ENCODE results near the gene IPP.
"Not testable (repeated sequence)": the region's sequence is repeated elsewhere in the genome, so short reads cannot be mapped to it uniquely, and the experiment has no call there.

Gene IPP

DNA sequence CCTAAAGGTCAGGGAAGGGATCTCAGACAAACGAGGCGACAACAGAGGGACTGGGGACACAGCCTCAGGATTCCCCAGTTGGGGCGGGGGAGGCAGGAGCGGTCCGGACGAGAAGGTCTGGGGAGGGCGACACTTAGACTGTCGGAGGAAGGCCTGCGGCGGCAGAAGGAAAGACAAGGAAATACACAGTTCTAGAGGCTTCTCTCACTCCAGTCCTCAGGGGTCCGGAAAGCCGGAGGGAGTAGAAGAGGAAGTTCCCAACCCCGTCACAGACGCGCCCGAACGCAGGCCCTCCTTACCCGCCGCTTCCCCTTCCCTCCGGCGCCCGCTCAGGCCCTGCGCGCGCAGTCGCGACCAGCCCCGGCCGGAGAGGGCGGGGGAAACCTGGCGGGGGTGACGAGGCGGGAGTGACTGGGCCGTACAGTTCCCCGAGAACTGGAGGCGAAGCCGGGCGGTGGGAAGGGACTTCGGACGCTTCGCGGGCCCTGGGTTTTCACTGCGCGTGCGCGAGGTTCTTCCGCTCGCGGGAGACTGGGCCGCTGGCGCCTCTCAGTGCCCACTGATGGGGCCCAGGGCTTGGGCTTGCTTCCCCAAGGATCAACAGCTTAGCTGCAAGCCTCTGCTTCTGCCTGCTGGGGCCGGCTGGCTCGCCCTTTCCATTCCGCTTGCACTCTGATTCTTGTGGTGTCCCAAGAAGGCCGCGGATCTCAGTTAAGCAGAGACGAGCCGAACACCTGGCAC lies at the start of gene IPP:
TSS of gene IPP (minus strand) at position 356 of the 741 bp plus-strand sequence. CDS start 4,242 bp downstream, outside the sequence.
- DNase-seq (ENCODE audit: low read depth): peak; percentile 89

DNA sequence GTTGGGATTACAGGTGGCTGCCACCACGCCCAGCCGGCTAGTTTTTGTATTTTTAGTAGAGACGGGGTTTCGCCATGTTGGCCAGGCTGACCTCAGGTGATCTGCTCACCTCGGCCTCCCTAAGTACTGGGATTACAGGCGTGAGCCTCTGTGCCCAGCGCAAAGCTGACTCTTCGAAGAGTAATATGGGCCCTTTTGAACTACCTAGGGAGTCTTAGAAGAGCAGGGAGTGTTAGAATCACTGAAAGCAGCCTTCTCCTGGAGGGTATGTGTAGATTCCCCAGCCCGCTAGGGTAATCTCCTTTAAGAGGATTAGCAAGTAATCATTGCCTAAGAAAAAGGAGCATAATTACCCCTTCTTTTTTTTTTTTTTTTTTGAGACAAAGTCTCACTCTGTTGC lies 46.5 kb upstream of the IPP start:
- no peak for DNase-seq (ENCODE audit: low read depth)

DNA sequence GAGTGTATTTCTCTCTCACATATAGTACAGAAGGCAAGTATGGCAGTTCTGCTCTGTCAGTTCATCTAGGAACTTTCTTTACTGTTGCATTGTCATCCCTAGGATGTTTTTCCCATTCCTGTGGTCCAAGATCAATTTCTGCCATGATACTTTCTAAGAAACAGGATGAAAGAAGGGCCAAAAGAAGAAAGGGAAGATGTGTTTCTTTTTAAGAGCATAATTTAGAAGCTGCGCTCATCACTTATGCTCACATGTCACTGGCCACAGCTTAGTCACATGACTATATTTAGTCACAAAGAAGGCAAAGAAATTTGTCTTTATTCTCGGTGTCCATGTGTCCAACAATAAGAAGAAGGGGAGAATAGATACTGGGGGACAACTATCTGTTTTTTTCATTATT lies 45.9 kb upstream of the IPP start:
- DNase-seq (ENCODE audit: low read depth): no peak

DNA sequence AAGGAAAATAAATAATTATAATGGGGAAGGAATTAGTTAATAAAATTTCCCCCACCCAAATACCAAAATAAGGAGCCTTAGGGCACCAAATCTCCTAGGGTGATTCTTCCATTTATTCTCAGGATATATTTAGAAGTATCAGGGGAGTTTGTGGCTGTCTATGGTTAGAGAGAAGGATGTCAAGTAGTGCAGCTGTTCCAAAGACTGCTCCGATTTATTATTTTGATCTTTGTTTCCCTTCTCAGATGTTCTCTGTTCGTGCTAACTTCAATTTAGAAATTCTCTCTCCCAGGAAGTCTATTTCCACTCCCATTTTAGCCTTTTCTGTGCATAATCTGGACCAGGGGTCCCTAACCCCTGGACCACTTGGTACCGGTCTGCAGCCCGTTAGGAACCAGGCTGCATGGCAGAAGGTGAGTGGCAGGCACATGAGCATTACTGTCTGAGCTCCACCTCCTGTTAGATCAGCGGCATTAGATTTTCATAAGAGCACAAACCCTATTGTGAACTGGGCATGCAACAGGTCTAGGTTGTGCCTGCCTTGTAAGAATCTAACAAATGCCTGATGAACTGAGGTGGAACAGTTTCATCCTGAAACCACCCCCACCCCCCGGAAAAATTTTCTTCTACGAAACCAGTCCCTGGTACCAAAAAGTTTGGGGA lies 43.6 kb upstream of the IPP start:
- no peak for DNase-seq (ENCODE audit: low read depth)

DNA sequence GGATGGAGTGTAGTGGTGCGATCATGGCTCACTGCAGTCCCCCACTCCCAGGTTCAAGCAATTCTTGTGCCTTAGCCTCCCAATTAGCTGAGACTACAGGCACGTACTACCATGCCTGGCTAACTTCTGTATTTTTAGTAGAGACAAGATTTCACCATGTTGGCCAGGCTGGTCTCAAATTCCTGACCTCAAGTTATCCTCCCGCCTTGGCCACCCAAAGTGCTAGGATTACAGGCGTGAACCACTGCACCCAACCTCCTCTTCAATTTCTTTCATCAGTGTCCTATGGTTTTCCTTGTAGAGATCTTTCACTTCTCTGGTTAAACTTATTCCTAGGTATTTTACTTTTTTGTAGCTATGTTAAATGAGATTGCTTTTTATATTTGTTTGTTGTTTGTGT lies 42.3 kb upstream of the IPP start:
- DNase-seq (ENCODE audit: low read depth): no peak

DNA sequence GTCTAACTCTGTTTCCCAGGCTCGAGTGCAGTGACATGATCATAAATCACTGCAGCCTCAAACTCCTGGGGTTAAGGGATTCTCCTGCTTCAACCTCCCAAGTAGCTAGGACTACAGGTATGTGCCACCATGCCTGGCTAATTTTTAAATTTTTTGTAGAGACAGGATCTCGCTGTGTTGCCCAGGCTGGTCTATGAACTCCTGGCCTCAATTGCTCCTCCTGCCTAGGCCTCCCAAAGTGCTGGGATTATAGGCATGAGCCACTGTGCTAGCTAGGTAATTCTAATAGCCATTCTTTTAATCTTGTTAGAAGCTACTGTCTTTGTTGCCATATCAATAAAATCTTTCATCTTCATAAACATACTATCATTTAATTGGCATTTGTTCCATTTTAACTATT lies 39.1 kb upstream of the IPP start:
- DNase-seq (ENCODE audit: low read depth): no peak

DNA sequence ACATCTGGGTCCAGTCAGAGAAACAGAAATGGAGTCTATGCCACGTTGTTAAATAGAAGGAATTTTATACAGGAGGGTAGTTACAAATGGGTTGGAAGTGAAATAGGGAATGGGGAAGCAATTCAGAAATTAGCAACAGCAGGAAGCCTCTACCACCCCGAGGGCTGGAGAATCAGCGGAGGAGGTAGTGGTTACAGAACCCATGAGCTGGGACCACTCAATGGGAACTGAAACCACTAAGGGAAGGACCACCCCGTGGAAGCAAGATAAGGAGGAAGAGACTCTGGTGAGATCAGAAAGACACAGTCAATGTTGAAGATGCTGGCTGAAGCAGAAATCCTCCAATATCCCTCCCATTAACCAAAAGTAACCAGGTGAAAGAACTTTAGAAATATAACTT lies 37.5 kb upstream of the IPP start:
- no peak for DNase-seq (ENCODE audit: low read depth)

DNA sequence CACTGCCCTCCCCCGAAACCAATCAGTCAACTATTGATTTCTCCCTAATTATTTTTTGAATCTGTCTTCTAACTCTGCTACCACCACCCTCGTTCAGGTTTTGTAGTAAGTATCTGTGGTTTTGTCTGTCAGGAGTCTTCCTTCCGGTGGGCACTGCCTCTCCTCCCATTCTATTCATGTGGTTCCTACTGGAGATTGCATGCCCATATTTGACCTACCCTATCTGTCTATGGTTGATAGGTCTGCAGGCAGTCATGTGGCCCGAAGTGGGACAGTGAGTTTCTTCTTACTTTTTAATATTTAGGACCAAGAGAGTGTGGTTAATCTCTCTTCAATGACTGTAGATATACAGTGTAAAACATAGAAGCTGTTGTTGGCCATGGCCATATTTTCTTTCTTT lies 35.1 kb upstream of the IPP start:
- DNase-seq (ENCODE audit: low read depth): no peak

DNA sequence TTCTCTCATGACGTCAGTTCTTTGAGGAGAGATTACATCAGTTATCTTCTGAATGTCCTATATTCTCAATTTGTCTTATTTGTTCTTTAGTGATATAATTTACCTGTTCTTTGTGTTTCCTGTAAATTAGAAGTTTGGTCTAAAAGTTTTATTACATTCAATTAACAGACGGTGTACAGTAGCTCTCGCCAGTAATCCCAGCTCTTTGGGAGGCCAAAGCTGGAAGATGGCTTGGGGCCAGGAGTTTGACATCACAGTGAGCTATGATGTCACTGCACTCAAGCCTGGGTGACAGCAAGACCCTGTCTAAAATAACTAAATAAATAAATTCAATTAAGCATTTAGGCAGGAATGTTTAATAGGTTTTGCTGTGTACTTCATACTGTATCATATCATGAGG lies 25.3 kb upstream of the IPP start:
- no peak for DNase-seq (ENCODE audit: low read depth)

DNA sequence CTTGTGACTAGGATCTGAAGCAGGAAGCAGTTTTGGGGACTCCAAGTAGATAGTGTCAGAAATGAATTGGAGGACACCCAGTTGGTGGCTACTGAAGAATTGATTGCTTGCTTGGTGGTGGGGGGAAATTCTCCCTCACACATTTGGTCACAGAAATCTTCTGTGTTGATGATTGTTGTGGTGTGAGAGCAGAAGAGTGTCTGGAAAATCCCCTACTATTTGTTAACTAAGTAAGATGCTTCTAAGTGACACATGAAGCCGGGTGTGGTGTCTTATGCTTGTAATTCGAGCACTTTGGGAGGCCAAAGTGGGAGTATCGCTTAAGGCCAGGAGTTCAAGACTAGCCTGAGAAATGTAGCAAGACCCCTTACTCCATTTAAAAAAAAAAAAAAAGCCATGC lies 22.5 kb upstream of the IPP start:
- no peak for DNase-seq (ENCODE audit: low read depth)

DNA sequence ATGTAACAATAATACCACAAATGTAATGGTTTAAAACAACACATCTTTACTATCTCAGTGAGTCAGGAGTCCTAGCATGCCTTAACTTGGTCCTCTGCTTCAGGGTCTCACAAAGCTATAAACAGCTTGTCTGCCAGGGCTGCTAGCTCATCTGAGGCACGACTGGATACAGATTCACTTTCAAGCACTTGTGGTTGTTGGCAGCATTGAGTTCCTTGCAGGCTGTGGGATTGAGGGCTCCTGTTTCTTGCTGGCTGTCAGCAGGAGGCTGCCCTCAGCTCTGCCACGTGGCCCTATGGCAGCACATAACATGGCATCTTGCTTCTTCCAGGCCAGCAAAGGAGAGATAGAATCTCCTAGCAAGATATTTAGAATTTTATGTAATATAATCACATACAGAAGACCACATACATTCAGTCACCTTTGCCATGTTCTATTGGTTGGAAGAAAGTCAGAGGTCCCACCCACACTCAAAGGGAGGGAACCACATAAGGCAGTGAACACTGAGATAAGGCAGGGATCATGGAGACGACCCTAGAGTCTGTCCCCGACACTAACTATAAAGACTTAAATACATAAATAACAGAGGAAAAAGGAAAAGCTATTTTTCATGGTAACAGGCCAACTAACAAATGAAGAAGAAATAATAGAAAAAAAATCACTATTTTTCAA lies 18.9 kb upstream of the IPP start:
- no peak for DNase-seq (ENCODE audit: low read depth)

DNA sequence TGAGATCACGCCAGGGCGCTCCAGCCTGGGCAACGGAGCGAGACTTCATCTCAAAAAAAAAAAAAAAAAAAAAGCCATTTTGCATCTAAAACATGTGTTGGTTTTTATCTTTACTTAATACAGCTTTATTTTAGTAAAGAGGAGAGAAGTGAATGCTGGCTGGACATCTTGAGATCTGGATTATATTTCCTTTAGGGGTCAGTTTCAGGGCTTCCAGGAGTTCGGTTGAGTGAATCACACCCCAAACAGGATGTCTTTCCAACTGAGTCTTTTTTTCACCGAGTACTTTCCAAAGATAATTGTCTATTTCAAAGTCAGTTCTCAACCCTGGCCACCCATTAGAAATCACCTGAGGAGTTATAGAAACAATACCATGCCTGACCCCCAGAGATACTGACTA lies 16.6 kb upstream of the IPP start:
- DNase-seq (ENCODE audit: low read depth): no peak

DNA sequence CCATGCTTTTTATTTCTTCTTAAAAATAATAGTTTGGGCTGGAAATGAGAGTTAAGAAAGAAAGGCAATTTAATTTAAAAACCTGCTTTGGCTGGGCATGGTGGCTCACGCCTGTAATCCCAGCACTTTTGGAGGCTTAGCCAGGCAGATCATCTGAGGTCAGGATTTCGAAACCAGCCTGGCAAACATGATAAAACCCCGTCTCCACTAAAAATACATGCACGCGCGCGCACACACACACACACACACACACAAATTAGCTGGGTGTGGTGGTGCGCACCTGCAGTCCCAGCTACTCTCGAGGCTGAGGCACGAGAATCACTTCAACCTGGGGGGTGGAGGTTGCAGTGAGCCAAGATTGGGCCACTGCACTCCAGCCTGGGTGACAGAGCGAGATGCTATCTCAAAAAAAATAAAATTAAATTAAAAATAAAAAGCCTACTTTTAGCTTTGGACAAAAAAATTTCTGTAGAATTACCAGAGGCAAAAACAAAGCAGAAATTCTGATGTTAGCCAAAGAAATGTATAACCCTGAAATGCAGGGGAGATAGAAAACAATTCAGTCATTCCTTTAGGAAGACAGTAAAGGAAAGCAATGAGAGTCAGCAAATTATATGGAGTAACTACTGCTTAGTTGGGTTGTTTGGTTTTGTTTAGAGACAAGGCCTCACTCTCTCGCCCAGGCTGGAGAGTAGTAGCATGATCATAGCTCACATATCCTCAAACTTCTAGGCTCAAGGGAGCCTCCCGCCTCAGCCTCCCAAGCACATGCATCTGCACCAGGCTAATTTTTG lies 15.7 kb upstream of the IPP start:
- DNase-seq (ENCODE audit: low read depth): no peak

DNA sequence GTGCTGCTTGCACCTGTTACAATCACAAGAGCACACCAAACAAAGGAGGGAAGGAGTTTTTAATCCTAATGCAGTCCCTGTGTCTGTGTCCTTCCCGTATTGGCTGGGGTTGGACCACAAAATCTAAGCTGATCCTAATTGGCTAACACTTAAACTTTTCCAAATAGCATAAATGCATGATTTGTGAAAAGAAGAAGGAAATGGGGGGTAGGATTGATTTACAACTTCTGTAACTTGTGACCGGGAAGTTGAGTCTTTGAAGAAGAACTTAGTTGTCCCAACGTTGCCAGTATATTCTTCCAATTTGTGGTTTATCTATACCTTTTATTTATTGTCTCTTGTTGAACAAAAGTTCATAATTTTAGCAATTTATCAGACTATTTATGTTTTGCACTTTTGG lies 11.8 kb upstream of the IPP start:
- no peak for DNase-seq (ENCODE audit: low read depth)

DNA sequence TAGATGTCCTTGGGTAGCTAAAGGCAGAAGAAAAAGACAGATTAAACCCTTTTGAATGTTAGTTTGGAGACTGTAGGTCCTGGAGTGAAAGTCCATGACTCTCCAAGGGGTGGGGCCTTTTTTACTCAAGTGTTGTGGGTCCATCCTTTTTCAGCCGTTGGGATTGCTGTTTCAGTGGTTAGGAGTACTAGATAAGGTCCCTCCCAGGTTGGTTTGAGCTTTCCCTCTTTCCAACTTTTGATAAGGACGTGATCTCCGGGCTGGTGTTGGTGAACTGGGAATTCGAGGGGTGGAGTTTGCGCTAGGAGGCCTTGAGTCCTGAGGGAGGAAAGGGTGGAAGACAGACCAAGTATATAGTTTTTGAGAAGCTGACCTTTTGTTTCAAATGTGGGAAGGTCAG lies 5.2 kb upstream of the IPP start:
- DNase-seq (ENCODE audit: low read depth): no peak

DNA sequence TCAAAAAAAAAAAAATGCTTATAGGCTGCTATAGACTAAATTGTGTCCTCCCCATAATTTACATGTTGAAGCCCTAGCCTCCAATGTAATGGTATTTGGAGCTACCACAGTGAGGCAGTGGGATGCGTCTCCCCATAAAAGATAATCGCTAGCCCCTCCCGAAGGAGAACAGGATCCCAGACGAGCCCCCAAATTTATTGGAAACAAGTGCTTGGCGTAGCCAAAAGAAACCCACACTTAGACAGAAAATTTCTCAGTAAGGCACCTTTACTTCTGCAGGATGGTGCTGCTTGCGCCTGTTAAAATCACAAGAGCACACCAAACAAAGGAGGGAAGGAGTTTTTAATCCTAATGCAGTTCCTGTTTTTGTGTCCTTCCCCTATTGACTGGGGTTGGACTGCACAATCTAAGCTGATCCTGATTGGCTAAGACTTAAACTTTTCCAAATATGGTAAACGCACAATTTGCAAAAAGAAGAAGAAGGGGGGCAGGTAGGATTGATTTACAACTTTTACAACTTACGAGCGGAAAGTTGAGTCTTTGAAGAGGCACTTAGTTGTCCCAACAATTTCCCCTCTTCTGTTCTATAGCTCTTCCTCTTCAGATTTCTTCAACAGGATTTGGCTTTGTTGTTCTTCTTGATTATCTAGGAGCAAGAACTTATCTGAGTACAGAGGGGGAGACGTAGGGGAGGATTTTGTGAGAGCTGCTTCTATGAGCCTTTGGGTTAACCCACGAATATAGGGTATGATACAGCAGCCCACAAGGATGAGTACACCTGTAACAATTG lies 3.0 kb upstream of the IPP start:
- no peak for DNase-seq (ENCODE audit: low read depth)

DNA sequence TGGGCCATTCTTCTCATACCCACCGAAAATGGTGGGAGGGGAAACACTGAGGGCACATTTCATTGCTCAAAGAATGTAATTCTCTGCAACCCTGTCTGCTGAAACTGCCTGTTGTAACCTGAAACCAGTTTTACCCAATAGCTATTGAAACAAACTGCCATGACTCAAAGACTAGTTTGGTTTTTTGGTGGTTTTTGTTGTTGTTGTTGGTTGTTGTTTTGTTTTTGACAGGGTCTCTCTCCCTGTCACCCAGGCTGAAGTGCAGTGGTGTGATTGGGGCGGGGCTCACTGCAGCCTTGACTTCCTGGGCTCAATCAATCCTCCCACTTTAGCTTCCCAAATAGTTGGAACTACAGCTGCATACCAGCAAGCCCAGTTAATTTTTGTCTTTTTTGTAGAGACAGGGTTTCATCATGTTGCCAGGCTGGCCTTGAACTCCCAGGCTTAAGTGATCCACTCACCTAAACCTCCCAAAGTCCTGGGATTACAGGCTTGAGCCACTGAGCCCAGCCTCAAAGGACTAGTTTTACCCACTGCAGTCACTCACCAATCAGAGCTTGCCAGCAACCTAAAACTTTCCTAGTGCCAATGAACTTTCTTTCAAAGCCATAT lies 2.1 kb upstream of the IPP start:
- DNase-seq (ENCODE audit: low read depth): no peak

DNA sequence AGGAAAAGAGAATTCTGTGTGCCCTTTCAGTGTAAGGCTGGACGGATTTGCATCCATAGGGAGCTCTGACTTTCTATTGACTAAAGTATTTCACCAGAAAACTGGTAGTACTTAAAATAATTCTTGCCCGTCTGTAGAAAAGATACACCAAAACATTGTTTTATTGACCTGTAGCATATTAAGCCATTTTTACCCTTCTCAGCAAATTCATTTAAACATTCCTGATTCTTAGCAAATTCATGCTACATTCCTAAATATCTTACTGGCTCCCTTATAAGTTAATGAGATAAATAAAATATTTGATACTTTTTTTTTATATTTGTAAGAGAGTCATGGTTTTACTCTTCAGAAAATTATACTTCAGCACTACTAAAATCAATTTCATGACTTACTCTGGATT lies 1.6 kb upstream of the IPP start:
- DNase-seq (ENCODE audit: low read depth): no peak

DNA sequence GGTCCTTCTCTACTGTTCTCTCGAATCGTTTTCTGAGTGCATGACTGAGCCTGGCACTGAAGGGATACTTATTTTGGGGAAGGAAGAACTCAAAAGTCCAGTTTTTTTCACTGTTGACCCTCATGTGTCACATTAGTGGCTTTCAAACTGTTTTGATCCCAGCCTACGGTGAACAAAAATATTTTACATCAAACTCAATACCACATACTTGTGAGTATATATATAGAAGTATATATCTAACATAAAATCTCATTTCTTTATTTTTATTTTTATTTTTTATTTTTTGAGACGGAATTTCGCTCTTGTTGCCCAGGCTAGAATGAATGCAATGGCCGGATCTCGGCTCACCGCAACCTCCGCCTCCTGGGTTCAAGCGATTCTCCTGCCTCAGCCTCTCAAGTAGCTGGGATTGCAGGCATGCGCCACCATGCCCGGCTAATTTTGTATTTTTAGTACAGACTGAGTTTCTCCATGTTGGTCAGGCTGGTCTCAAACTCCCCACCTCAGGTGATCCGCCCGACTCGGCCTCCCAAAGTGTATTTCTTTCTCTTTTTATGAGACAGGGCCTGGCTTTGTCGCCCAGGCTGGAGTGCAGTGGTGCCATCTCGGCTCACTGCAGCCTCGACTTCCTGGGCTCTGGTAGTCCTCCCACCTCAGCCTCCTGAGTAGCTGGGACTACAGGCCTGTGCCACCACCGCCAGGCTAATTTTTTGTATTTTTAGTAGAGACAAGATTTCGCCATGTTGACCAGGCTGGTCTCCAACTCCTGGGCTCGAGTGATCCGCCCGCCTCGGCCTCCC lies 786 bp upstream of the IPP start:
- DNase-seq (ENCODE audit: low read depth): not testable (repeated sequence)

DNA sequence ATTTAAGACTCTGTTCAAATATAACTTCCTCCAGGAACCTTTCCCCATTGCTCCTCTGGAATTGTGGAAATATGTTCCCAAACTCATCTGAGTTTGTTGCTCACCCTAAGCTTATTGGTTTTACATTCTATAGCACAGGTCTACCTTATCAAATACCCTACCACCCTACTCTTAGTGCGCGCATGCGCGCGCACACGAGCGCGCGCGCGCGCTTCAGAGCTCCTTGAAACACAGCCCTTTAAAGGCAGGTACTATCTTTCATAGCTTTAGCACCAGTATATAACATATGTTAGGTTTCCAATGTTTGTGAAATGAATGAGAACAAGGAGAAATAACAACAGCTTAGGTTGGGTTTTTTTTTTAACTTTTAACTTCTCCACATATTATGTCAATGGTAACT lies 3.5 kb downstream of the IPP start:
- no peak for DNase-seq (ENCODE audit: low read depth)
